Smooth muscle cell (in vitro differentiated cells): ENCODE data around the gene SMIM27. TPM values are rescaled to one million over a fixed set of nuclear protein-coding genes. Genes with fewer than 3 reads are reported as not detected.

ENCODE experiments used
- DNase-seq: peaks from one replicate; lab custom pipeline; 2025; ENCODE audit not compliant: unreplicated experiment; lab: John Stamatoyannopoulos, UW
- H2AFZ ChIP-seq: fragments of 200-600 bp; sonication (generic); 2 replicates; pipeline ENCODE4 v1.6.0; 2016; ENCODE audit warnings: antibody characterized with exemption, low read depth, mild to moderate bottlenecking
- H3F3A ChIP-seq: fragments of 200-600 bp; sonication (generic); 2 replicates; pipeline ENCODE4 v1.6.0; 2017; ENCODE audit warnings: antibody characterized with exemption, low read depth
- H3K27ac ChIP-seq: fragments of 200-600 bp; sonication (generic); 2 replicates; pipeline ENCODE4 v1.5.1; 2016; ENCODE audit warnings: low read depth, mild to moderate bottlenecking
- H3K27me3 ChIP-seq: fragments of 200-600 bp; sonication (generic); 2 replicates; pipeline ENCODE4 v1.6.1; 2016; ENCODE audit warnings: low read depth, mild to moderate bottlenecking
- H3K36me3 ChIP-seq: fragments of 200-600 bp; sonication (generic); 2 replicates; pipeline ENCODE4 v1.5.1; 2016; ENCODE audit warnings: low read depth
- H3K4me1 ChIP-seq: fragments of 200-600 bp; sonication (generic); 2 replicates; pipeline ENCODE4 v1.5.1; 2016; ENCODE audit warnings: low read depth
- H3K4me2 ChIP-seq: fragments of 200-600 bp; sonication (generic); 2 replicates; pipeline ENCODE4 v1.6.0; 2016; ENCODE audit warnings: mild to moderate bottlenecking
- H3K4me3 ChIP-seq: fragments of 200-600 bp; sonication (generic); 2 replicates; pipeline ENCODE4 v1.5.1; 2016; ENCODE audit warnings: mild to moderate bottlenecking
- H3K79me2 ChIP-seq: fragments of 200-600 bp; sonication (generic); 2 replicates; pipeline ENCODE4 v1.6.0; 2016; ENCODE audit warnings: low read depth, mild to moderate bottlenecking
- H3K9ac ChIP-seq: fragments of 200-600 bp; sonication (generic); 2 replicates; pipeline ENCODE4 v1.6.0; 2016; ENCODE audit warnings: low read depth
- H3K9me3 ChIP-seq: fragments of 200-600 bp; sonication (generic); replicated peaks from 2 replicates; pipeline ENCODE4 v1.5.1; 2016; ENCODE audit warnings: low read depth
- H4K20me1 ChIP-seq: fragments of 200-600 bp; sonication (generic); 2 replicates; pipeline ENCODE4 v1.6.0; 2016; ENCODE audit warnings: low read depth
- CTCF ChIP-seq: fragments of 200-600 bp; sonication (generic); IDR thresholded peaks from 2 replicates; pipeline ENCODE4 v1.5.1; 2017; ENCODE audit warnings: borderline replicate concordance, mild to moderate bottlenecking, antibody characterized with exemption; ENCODE audit not compliant: insufficient read depth, poor library complexity, severe bottlenecking
- WGBS: methylation state at CpG from one replicate; pipeline ENCODE4 v1.1.7; 2016; ENCODE audit warnings: low lambda C conversion rate; 5-methylcytosine and 5-hydroxymethylcytosine counted together
- polyA plus RNA-seq: library from polyadenylated mRNA; unstranded; fragments of >200 nt; fragmentation: Nextera tagmentation; extraction: Ambion mirVana; gene quantifications from 2 replicates; pipeline ENCODE4 v1.2.1, GENCODE V29; 2016
- total RNA-seq: library from RNA; depleted of rRNA; stranded (reverse); fragments of >200 nt; gene quantifications from 2 replicates; pipeline ENCODE4 v1.2.3, GENCODE V29; 2014

SMIM27 gene
- total and polyA plus RNA-seq, 2 experiments from 2014 or later: 2.9 to 36.6 TPM

GRCh38 chr9:32581512-32582143 is 29.5 kb downstream of the SMIM27 start:
- H3K36me3 ChIP-seq: no peaks in the 10 kb centered on the region
- 49% methylated on average over 3 of the region's 3 CpGs for WGBS
- peak overlapping the region; percentile 59 for H3K4me2 ChIP-seq
- no peaks in the 10 kb centered on the region for H3K79me2 ChIP-seq
- no peaks in the 10 kb centered on the region for H4K20me1 ChIP-seq
- H3K9ac ChIP-seq: no peak overlapping the region
- H3F3A ChIP-seq: no peaks in the 10 kb centered on the region
- no peak overlapping the region for H3K4me3 ChIP-seq
- H3K4me1 ChIP-seq: peaks cover 9% of the 10 kb centered on the region
- DNase-seq: no peak
- H3K27me3 ChIP-seq: no peaks in the 10 kb centered on the region
- H2AFZ ChIP-seq: peak overlapping the region; percentile 65
- H3K27ac ChIP-seq: peak overlapping the region; percentile 38
- peak; percentile 69 for TF ChIP-seq CTCF
- no peaks in the 10 kb centered on the region for H3K9me3 ChIP-seq

GRCh38 chr9:32584784-32585183 is 32.7 kb downstream of the SMIM27 start:
- Histone ChIP-seq H3K36me3 (no peaks in the 10 kb centered on the region), H3K79me2 (no peaks in the 10 kb centered on the region), H3K9ac (no peak overlapping the region), H3K4me1 (peaks cover 9% of the 10 kb centered on the region), H3K27me3 (no peaks in the 10 kb centered on the region), H3K4me2 (no peak overlapping the region), H3K27ac (no peak overlapping the region), H2AFZ (no peak overlapping the region), H3K9me3 (no peaks in the 10 kb centered on the region), H3F3A (no peaks in the 10 kb centered on the region), H3K4me3 (no peak overlapping the region), H4K20me1 (no peaks in the 10 kb centered on the region)
- no peak for TF ChIP-seq CTCF
- WGBS: 66% methylated on average over 2 of the region's 2 CpGs
- no peak for DNase-seq

- no peak overlapping the region for H3K9ac ChIP-seq
- H3K4me3 ChIP-seq: no peak overlapping the region
- no peak overlapping the region for H2AFZ ChIP-seq
- H3K79me2 ChIP-seq: no peaks in the 10 kb centered on the region
- peak overlapping the region; percentile 14 for H3K27ac ChIP-seq
- no peak overlapping the region for H3K4me2 ChIP-seq
- H3K27me3 ChIP-seq: no peaks in the 10 kb centered on the region
- H4K20me1 ChIP-seq: no peaks in the 10 kb centered on the region
- no peak for DNase-seq
- H3K9me3 ChIP-seq: no peaks in the 10 kb centered on the region
- H3F3A ChIP-seq: no peaks in the 10 kb centered on the region
- H3K4me1 ChIP-seq: peaks cover 6% of the 10 kb centered on the region
- H3K36me3 ChIP-seq: no peaks in the 10 kb centered on the region
- TF ChIP-seq CTCF: no peak
These were observed 35.8 kb downstream of the SMIM27 start for GRCh38 chr9:32587901-32588300.

- Histone ChIP-seq H3F3A (no peaks in the 10 kb centered on the region), H3K9me3 (no peaks in the 10 kb centered on the region), H2AFZ (no peak overlapping the region), H4K20me1 (no peaks in the 10 kb centered on the region), H3K4me2 (peak overlapping the region; percentile 5), H3K27me3 (no peaks in the 10 kb centered on the region), H3K9ac (no peak overlapping the region), H3K36me3 (no peaks in the 10 kb centered on the region), H3K4me3 (no peak overlapping the region), H3K4me1 (peaks cover 6% of the 10 kb centered on the region), H3K27ac (peak overlapping the region; percentile 73), H3K79me2 (no peaks in the 10 kb centered on the region)
- peak; percentile 43 for TF ChIP-seq CTCF
- no peak for DNase-seq
- whole genome bisulfite sequencing: 45% methylated on average over 6 of the region's 6 CpGs
These were observed 37.1 kb downstream of the SMIM27 start for GRCh38 chr9:32589083-32589723.
